ENCODE measurements around the gene RHAG.
"Not testable (repeated sequence)": the region's sequence is repeated elsewhere in the genome, so short reads cannot be mapped to it uniquely, and the experiment has no call there.

RHAG gene

DNA sequence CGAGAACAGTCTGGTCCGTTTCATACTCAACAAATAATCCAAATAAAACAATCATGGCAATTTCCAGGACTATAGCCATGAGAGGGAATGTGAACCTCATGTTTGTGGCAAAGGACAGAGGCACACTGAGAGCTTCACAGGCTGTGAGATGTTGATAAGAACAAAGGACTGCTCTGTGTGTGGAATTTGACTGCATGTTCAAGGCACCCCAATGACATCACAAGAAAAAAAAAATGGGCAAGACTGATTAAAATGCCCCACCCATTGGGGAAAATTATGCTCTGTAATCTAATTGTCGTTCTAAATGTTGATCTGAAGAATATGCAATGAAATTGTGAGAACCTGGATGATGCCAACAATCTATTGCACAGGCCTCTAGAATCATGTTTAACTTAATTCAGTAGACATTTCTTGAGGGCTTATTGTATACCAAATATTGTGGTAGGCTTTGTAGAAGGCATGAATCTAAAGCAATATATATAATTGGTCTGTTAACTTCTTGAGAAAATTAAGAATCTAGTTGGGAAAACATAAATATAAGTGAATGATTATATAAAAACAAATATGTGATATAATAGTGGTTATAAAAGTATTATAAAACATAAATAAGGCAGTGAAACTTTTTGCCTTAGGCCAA lies at the start of gene RHAG:
TSS of gene RHAG (minus strand) at position 127 of the 637 bp plus-strand sequence. CDS start at position 100, 27 bp downstream.
- no peak for DNase-seq

- no peak for DNase-seq
Observed at GRCh38 chr6:49676671-49677281, 40.1 kb upstream of the RHAG start.

DNA sequence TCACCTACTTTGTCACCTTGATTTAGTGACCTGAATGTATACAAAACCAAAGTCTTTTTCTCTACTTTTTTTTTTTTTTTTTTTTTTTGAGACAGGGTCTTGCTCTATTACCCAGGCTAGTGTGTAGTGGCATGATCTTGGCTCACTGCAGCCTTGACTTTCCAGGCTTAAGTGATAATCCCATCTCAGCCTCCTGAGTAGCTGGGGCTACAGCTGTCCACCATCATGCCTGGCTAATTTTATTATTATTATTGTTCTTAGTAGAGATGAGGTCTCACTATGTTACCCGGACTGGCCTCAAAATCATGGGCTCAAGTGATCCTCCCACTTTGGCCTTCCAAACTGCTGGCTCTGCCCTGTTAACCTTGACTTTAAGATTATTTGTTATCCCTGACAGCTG lies 39.2 kb upstream of the RHAG start:
- no peak for DNase-seq

DNA sequence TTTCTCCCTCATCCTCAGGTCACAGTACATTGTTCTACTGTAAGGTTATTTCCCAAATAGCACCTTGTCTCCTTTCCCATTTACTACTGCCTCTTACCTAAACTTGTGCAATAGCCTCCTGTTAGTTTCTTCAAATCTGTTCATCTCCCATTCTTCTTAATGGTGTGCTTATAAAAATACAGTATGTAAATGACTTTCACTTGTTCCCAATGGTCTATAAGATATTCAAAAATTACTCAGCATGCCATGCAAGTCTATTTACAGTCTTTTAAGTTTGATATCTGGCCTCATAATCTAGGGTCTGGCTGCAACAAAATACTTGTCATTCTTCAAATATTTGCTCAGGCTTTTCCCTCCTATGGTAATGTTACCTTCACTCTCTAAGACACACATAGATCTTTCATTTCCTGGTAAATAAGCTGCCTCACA lies 31.5 kb upstream of the RHAG start:
- DNase-seq: no peak

GRCh38 chr6:49666930-49667757 lies 30.5 kb upstream of the RHAG start:
- no peak for DNase-seq

DNA sequence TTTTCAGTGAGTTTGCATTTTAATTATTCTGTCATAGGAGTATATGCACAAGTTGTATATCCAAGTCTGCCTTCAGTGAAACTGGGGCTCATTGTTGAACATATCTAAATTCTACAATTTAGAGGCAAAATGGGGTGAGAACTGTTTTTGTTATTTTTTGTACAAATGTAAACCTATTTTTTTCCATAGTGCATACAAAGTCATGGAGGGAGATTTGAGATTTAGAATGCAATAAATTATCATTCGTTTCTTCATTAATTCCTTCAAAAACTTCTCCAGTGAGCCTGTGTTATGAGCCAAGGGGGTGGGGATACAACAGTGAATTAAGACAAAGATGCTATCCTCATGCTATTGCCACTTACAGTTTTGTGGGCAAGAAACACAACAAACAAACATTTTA lies 29.8 kb upstream of the RHAG start:
- no peak for DNase-seq

- DNase-seq: no peak
Observed at GRCh38 chr6:49664817-49665216, 28.2 kb upstream of the RHAG start.

DNA sequence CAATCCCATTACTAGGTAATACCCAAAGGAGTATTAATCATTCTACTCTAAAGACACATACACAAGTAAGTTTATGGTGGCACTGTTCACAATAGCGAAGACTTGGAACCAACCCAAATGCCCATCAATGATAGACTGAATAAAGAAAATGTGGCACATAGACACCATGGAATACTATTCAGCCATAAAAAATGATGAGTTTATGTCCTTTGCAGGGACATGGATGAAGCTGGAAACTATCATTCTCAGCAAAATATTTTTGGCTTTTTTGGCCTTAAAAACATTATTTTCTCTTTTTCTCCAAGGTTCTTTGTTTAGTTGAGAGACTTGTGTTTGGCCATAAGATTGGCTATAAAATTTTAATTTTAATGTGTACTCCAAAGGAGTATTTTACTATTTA lies 27.4 kb upstream of the RHAG start:
- DNase-seq: not testable (repeated sequence)

DNA sequence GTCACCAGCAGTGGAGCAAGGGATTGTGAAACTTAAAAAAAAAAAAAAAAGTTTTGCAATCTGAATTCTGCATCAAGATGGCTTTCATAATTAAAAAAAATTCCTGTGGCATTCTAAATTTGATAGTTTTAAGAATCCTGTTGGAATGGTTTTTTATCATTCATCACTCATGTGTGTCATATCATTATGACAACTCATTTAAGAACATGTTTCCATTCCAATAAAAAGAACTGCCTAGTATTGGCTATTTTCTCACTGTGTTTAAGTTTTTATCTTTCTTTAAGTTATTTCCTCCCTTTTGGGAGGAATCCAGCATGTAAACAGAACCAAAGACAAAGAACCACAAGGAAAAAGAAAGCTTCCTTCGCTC lies 26.2 kb upstream of the RHAG start:
- DNase-seq: no peak

- DNase-seq: no peak
Observed at GRCh38 chr6:49662231-49662891, 25.7 kb upstream of the RHAG start.

DNA sequence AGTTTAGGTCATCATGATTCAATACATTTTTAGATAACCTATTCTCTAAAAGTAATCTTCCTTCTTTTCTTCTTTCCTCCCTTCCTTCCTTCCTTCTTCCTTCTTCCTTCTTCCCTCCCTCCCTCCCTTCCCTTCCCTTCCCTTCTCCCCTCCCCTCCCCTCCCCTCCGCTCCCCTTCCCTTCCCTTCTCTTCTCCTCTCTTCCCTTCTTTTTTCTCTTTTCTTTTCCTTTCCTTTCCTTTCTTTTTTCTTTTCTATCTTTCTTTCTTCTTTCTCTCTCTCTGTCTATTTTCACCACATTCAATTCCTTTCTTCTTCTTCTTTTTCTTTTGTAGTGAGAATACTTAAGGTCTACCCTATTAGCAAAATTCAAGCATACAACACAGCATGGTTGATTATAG lies 17.3 kb upstream of the RHAG start:
- DNase-seq: no peak

GRCh38 chr6:49653438-49653837 lies 16.8 kb upstream of the RHAG start:
- no peak for DNase-seq

- no peak for DNase-seq
Observed at GRCh38 chr6:49651239-49651638, 14.6 kb upstream of the RHAG start.

DNA sequence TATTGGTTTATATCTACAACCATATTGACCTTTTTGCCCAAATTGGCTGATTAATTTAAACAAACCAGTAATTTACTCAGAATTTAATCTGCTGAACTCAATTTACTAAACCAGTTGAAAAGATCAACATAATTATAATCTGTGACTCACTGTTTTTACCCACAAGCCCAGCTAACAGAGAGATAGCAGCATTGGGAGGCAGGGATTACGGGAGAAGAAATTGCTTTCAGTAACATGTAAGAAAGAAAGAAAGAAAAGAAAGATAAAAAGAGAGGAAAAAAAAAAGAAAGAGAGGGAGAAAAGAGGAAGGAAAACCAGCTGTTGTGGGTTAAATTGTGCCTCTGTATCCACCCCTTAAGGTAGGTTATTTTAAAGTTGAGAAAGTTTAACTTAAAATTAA lies 13.3 kb upstream of the RHAG start:
- no peak for DNase-seq

DNA sequence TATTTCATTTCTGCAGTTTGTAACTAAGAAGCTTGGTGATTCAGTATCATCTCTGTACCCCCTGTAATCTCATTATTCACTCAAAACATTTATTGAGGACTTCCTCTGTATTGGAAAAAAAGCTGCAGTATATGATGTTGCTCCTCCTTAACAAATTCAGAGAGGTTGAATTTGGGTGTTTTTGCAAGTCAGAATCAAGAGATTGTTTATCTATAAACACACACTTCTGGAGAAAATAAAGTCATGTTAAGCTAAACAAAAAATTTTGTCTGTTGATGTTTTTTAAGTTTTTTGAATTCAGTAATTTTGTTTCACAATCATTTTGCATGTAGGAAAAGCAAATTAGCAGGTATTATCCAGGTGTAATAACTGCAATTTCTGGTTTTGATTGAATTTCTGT lies 11.4 kb upstream of the RHAG start:
- no peak for DNase-seq

DNA sequence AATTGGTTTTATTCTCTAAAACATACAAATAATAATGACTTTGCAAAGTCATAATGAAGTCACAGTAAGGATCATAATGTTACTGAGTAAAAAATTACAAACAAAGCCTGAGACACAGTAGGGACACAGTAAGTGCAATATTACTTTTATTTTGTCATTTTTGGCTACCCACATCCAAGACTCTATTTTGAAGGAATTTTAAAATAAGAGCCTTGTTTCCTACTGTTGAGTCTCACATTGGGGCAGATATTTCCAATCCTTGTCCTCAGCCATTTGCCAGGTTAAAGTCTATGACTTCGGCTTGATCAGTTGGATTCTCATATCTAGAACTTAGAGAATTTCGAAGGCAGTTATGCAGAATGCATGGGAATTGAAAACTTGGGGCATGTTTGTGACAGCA lies 10.8 kb upstream of the RHAG start:
- DNase-seq: no peak

DNA sequence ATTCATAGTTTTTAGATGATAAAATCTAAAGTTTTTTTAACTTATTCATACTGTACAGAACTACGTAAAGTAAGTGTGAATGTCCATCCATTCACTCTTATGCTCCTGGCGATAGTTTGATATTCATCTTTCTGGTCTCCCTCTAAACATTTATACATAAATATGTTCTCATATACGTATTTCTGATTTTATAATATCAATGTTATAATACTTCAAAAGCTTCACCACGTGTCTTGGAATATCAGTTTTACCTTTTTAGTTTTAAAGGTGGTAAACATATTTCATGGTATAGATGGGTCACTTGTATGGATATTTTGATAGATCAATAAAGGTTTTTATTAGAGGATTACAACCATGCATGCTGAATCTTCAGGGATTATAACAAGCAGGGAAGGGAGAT lies 10.3 kb upstream of the RHAG start:
- no peak for DNase-seq

- no peak for DNase-seq
Observed at GRCh38 chr6:49646130-49646824, 9.6 kb upstream of the RHAG start.

GRCh38 chr6:49645139-49645538 lies 8.5 kb upstream of the RHAG start:
- no peak for DNase-seq

- DNase-seq: no peak
Observed at GRCh38 chr6:49639177-49639817, 2.7 kb upstream of the RHAG start.

- no peak for DNase-seq
Observed at GRCh38 chr6:49637350-49637731, 702 bp upstream of the RHAG start.

DNA sequence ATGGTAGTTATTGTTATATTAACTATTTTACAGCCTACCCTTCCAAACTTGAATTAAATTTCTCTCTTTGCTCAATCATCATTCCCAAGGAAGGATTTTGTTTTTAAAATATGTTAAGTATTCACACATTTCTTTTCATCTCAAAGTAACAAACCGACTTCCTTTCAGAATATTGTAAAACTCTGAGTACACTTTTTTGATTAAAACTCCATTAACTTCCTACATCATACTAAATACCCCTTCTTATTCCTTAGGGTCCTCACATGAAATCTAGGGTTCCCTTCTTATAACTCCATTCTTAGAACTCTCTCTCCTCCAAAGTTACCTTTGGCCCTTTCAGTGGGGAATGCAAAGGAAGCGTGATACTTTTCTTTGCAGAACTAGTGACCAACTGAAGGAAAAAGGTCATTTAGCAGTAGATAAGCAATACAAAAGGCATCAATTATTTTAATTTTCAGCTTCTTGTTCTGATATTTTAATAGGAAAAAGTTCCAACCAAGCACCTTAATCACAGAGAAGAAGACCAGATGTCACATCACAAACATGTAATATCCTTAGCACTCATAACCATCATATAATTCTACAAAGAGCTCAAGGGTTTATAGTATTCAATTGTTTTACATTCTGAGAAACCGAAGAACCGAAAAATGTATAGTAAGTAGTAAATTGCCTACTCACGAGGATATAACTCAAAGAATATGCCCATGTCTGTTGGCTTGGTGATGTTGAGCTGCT lies 494 bp downstream of the RHAG start:
- no peak for DNase-seq
